Naive thymus-derived CD4-positive, alpha-beta T cell (primary cell): ENCODE results near the gene ZNF667. TPM values are rescaled to one million over a fixed set of nuclear protein-coding genes. Genes with fewer than 3 reads are reported as not detected.

Experiments
- ATAC-seq: fragments of 150-1000 bp; cut with Tn5 transposase; 2 replicates; pipeline ENCODE4 v1.10.0; 2021; ENCODE audit warnings: mild to moderate bottlenecking, moderate library complexity
- CTCF ChIA-PET: fragments of 350-600 bp; sonication (Branson Sonifier 250); formaldehyde crosslinking; loops from one replicate; lab custom pipeline; 2021; ENCODE audit warnings: antibody characterized with exemption; lab: Charles Lee
- POLR2A ChIA-PET: fragments of 350-600 bp; sonication (Branson Sonifier 250); formaldehyde crosslinking; loops from one replicate; lab custom pipeline; 2021; ENCODE audit warnings: antibody characterized with exemption, inconsistent platforms; lab: Charles Lee
- DNase-seq, 9 donors: peaks; one replicate each; pipeline versions ENCODE4 v3.0.0 to v3.0.0-alpha.2; 2020 to 2022; ENCODE audit warnings: mixed read lengths in 1 of 9
- H3K27ac ChIP-seq: one replicate; pipeline ENCODE4 v1.7.0; 2013; ENCODE audit warnings: mild to moderate bottlenecking, low read depth, low read length, moderate library complexity
- H3K27me3 ChIP-seq, 2 donors: one replicate each; pipeline ENCODE4 v1.7.0; 2013; ENCODE audit warnings: low read length in 2 of 2, mild to moderate bottlenecking in 2 of 2, moderate library complexity in 2 of 2; ENCODE audit not compliant: control insufficient read depth in 2 of 2, insufficient read depth in 2 of 2
- H3K36me3 ChIP-seq, 3 experiments: 1 replicate in 2 of 3; 2 replicates in 1 of 3; pipeline ENCODE4 v1.7.0; 2013; ENCODE audit warnings: low read length in 3 of 3, mild to moderate bottlenecking in 3 of 3, moderate library complexity in 1 of 3; ENCODE audit not compliant: insufficient read depth in 3 of 3, control insufficient read depth in 2 of 3
- H3K4me1 ChIP-seq, 2 donors: one replicate each; pipeline ENCODE4 v1.7.0; 2013; ENCODE audit warnings: low read length in 2 of 2, mild to moderate bottlenecking in 2 of 2, moderate library complexity in 1 of 2; ENCODE audit not compliant: control insufficient read depth in 2 of 2, insufficient read depth in 2 of 2
- H3K4me3 ChIP-seq: 2 replicates; pipeline ENCODE4 v1.7.0; 2013; ENCODE audit warnings: mild to moderate bottlenecking, low read length
- H3K9me3 ChIP-seq, 3 experiments: 1 replicate in 2 of 3; 2 replicates in 1 of 3; pipeline ENCODE4 v1.7.0; 2013; ENCODE audit warnings: low read length in 3 of 3; ENCODE audit not compliant: control insufficient read depth in 2 of 3
- H3K27ac Mint-ChIP-seq, 9 donors: one replicate each; pipeline ENCODE4 v1.8.0; 2020 to 2022; ENCODE audit warnings: mixed read lengths in 9 of 9, mild to moderate bottlenecking in 8 of 9, moderate library complexity in 5 of 9, inconsistent platforms in 2 of 9
- H3K27me3 Mint-ChIP-seq, 5 donors: one replicate each; pipeline ENCODE4 v1.8.0; 2021 to 2022; ENCODE audit warnings: mixed read lengths in 5 of 5, mild to moderate bottlenecking in 1 of 5
- H3K36me3 Mint-ChIP-seq, 5 donors: one replicate each; pipeline ENCODE4 v1.8.0; 2020 to 2022; ENCODE audit warnings: mixed read lengths in 5 of 5, mild to moderate bottlenecking in 3 of 5, inconsistent platforms in 1 of 5
- H3K4me1 Mint-ChIP-seq, 7 donors: one replicate each; pipeline ENCODE4 v1.8.0; 2020 to 2022; ENCODE audit warnings: mixed read lengths in 7 of 7, mild to moderate bottlenecking in 3 of 7, inconsistent platforms in 1 of 7
- H3K4me3 Mint-ChIP-seq, 10 donors: one replicate each; pipeline ENCODE4 v1.8.0; 2020 to 2022; ENCODE audit warnings: mild to moderate bottlenecking in 10 of 10, mixed read lengths in 10 of 10, moderate library complexity in 6 of 10, inconsistent platforms in 2 of 10
- H3K9me3 Mint-ChIP-seq, 11 donors: one replicate each; pipeline ENCODE4 v1.8.0; 2020 to 2022; ENCODE audit warnings: mixed read lengths in 11 of 11, mild to moderate bottlenecking in 4 of 11, inconsistent platforms in 1 of 11, moderate library complexity in 1 of 11
- intact Hi-C, 2 donors: fragments of 100-400 bp; cut with micrococcal nuclease; formaldehyde crosslinking; loops; one replicate each; pipeline ENCODE4 v1.15.1; 2023
- polyA plus RNA-seq, 2 donors: library from polyadenylated mRNA; unstranded; fragments of 300-500 nt; fragmentation: Illumina TruSeq; gene quantifications; one replicate each; pipeline ENCODE4 v1.2.3, GENCODE V29; 2021
- total RNA-seq, 6 experiments: library from RNA in 5 of 6; stranded (reverse) in 5 of 6; gene quantifications; 1 replicate in 5 of 6; 2 replicates in 1 of 6; pipeline ENCODE4 v1.2.3 and lab custom pipeline; 2021 to 2026

The ZNF667 gene
- total and polyA plus RNA-seq, 7 experiments from 2014 or later, result 1.1 to 8.1 (median 2.5) TPM; not detected in 1

GRCh38 chr19:56400485-56400884, 76.7 kb downstream of the ZNF667 start:
- Mint-ChIP-seq H3K9me3 (peaks cover 12 to 93% (median 53%) of the 10 kb centered on the region in 11 donors), H3K4me3 (peak overlapping the region in 1 of 10 donors; percentile 12), H3K27ac (no peak overlapping the region), H3K36me3 (peaks cover 33 to 73% (median 60%) of the 10 kb centered on the region in 5 donors), H3K27me3 (no peaks in the 10 kb centered on the region), H3K4me1 (peaks cover 19 to 30% (median 28%) of the 10 kb centered on the region in 7 donors)
- peaks cover 0 to 26% (median 0%) of the 10 kb centered on the region in 3 experiments for H3K36me3 ChIP-seq
- H3K9me3 ChIP-seq, result peaks cover 10 to 53% (median 17%) of the 10 kb centered on the region in 3 experiments
- peaks cover 8 to 16% of the 10 kb centered on the region in 2 donors for H3K4me1 ChIP-seq
- POLR2A ChIA-PET, result interaction anchor here (0.7 kb wide), 1 partner anchor 8 kb away, joined by 3 read pairs; no protein-coding TSS in a partner anchor
- ATAC-seq, result no peak
- CTCF ChIA-PET, result no interaction called here
- H3K4me3 ChIP-seq, result no peak overlapping the region
- intact Hi-C loops, result loop anchor here in 1 of 2 donors (5.0 to 10.0 kb wide), 2 partner anchors 954 to 1752 kb away; partner anchors contain the start of genes ZNF304 and ZNF329
- DNase-seq, result no peak
- no peak overlapping the region for H3K27ac ChIP-seq
- no peaks in the 10 kb centered on the region for H3K27me3 ChIP-seq

- H3K36me3 ChIP-seq, result peaks cover 0 to 23% (median 0%) of the 10 kb centered on the region in 3 experiments
- DNase-seq (no peak), ATAC-seq (no peak)
- peaks cover 8 to 10% of the 10 kb centered on the region in 2 donors for H3K4me1 ChIP-seq
- Mint-ChIP-seq H3K27me3 (no peaks in the 10 kb centered on the region), H3K4me3 (no peak overlapping the region), H3K36me3 (peaks cover 22 to 74% (median 55%) of the 10 kb centered on the region in 5 donors), H3K9me3 (peaks cover under 1 to 94% (median 60%) of the 10 kb centered on the region in 11 donors), H3K27ac (no peak overlapping the region), H3K4me1 (peaks cover 7 to 25% (median 15%) of the 10 kb centered on the region in 7 donors)
- H3K27ac ChIP-seq, result no peak overlapping the region
- intact Hi-C loops, result loop anchor here (10.0 kb wide), 2 partner anchors 1096 to 1326 kb away; partner anchors contain the start of genes ZNF671 (in 1 of the 2) and ZNF773 (in 1 of the 2)
- POLR2A ChIA-PET, result no interaction called here
- no peak overlapping the region for H3K4me3 ChIP-seq
- no peaks in the 10 kb centered on the region for H3K27me3 ChIP-seq
- peaks cover 10 to 68% (median 21%) of the 10 kb centered on the region in 3 experiments for H3K9me3 ChIP-seq
- CTCF ChIA-PET, result no interaction called here
Observed at GRCh38 chr19:56398809-56399208, 78.3 kb downstream of the ZNF667 start.

- intact Hi-C loops, result loop anchor here (1.0 to 10.0 kb wide), 19 partner anchors 10 to 1762 kb away; partner anchors contain the start of genes ZNF470 (in 2 of the 2), TRAPPC2B (in 1 of the 2), ZFP28 (in 1 of the 2) and ZNF444 (in 1 of the 2)
- ATAC-seq, result peak; percentile 98
- Mint-ChIP-seq H3K9me3 (peaks cover 21 to 93% (median 52%) of the 10 kb centered on the region in 11 donors), H3K27ac (peak within 1 kb of the TSS; percentile 91 to 99 (median 96)), H3K4me3 (peak within 1 kb of the TSS; percentile 89 to 99 (median 98)), H3K27me3 (no peaks in the 10 kb centered on the region), H3K36me3 (peaks cover 34 to 75% (median 57%) of the 10 kb centered on the region in 5 donors), H3K4me1 (peaks cover 3 to 32% (median 10%) of the 10 kb centered on the region in 7 donors)
- ChIA-PET CTCF (interaction anchor here (0.6 kb wide), 1 partner anchor 8 kb away, joined by 3 read pairs; no protein-coding TSS in a partner anchor), POLR2A (interaction anchor here (0.9 to 2.2 kb wide), 3 partner anchors 11 to 79 kb away, joined by 4 to 8 read pairs (median 5); partner anchors contain the start of genes ZNF583 and ZSCAN5A)
- peaks cover 0 to 23% (median 0%) of the 10 kb centered on the region in 3 experiments for H3K36me3 ChIP-seq
- H3K4me3 ChIP-seq, result peak within 1 kb of the TSS; percentile 90
- peak; percentile 79 to 94 (median 90) for DNase-seq
- H3K27ac ChIP-seq, result peak within 1 kb of the TSS; percentile 92
- no peaks in the 10 kb centered on the region for H3K27me3 ChIP-seq
- peaks cover 0 to 39% (median 11%) of the 10 kb centered on the region in 3 experiments for H3K9me3 ChIP-seq
- H3K4me1 ChIP-seq, result peaks cover 3 to 5% of the 10 kb centered on the region in 2 donors
Observed at GRCh38 chr19:56393119-56394012, 83.8 kb downstream of the ZNF667 start, which contains the start of gene ZNF582. TSS of gene ZNF582 (minus strand) at chr19:56393534. CDS start at chr19:56391752, 1,782 bp downstream.

Other genes starting within 250 kb of the ZNF667 start
- gene EDDM13, start 204.6 kb downstream of the ZNF667 start, total RNA-seq, result 1 to 10 TPM in 1 of 5 experiments, not detected in 4; 3.0 TPM
- gene EDDM13, start 204.6 kb downstream of the ZNF667 start, polyA plus RNA-seq, result 1 to 10 TPM in 1 of 2 donors, not detected in 1; 1.3 TPM
- gene ZSCAN5A, start 162.5 kb downstream of the ZNF667 start, total RNA-seq, result 10 to 100 TPM in 4 of 5 experiments, 1 to 10 TPM in 1; 8.0 to 15.4 (median 11.8) TPM
- gene ZSCAN5A, start 162.5 kb downstream of the ZNF667 start, polyA plus RNA-seq, result 1 to 10 TPM; 6.7 to 7.6 TPM
- 1 to 10 TPM; 1.7 to 7.6 (median 3.3) TPM for gene ZNF582, start 83.8 kb downstream of the ZNF667 start, total RNA-seq
- 1 to 10 TPM; 5.7 to 5.8 TPM for gene ZNF582, start 83.8 kb downstream of the ZNF667 start, polyA plus RNA-seq
- 10 to 100 TPM in 2 of 5 experiments, 1 to 10 TPM in 3; 2.4 to 14.3 (median 3.1) TPM for gene ZNF583, start 73.0 kb downstream of the ZNF667 start, total RNA-seq
- gene ZNF583, start 73.0 kb downstream of the ZNF667 start, polyA plus RNA-seq, result 10 to 100 TPM; 16.3 to 20.1 TPM
- 1 to 10 TPM in 3 of 5 experiments, under 1 TPM in 2; 0.22 to 2.3 (median 1.6) TPM for gene ZNF471, start 30.5 kb upstream of the ZNF667 start, total RNA-seq
- 1 to 10 TPM; 1.1 to 1.6 TPM for gene ZNF471, start 30.5 kb upstream of the ZNF667 start, polyA plus RNA-seq
- 10 to 100 TPM in 2 of 5 experiments, 1 to 10 TPM in 3; 3.1 to 10.6 (median 5.4) TPM for gene ZFP28, start 61.6 kb upstream of the ZNF667 start, total RNA-seq
- gene ZFP28, start 61.6 kb upstream of the ZNF667 start, polyA plus RNA-seq, result 1 to 10 TPM; 2.4 to 2.8 TPM
- 1 to 10 TPM in 4 of 5 experiments, under 1 TPM in 1; 0.98 to 5.9 (median 2.4) TPM for gene ZNF470, start 90.1 kb upstream of the ZNF667 start, total RNA-seq
- gene ZNF470, start 90.1 kb upstream of the ZNF667 start, polyA plus RNA-seq, result 1 to 10 TPM; 2.1 to 3.5 TPM
- gene ZNF71, start 118.0 kb upstream of the ZNF667 start, total RNA-seq, result 1 to 10 TPM; 4.5 to 7.7 (median 6.6) TPM
- gene ZNF71, start 118.0 kb upstream of the ZNF667 start, polyA plus RNA-seq, result 10 to 100 TPM in 1 of 2 donors, 1 to 10 TPM in 1; 7.7 to 12.9 TPM
- under 1 TPM in 2 of 5 experiments, not detected in 3; 0.31 to 0.37 TPM for gene SMIM17, start 165.8 kb upstream of the ZNF667 start, total RNA-seq
- not detected for gene SMIM17, start 165.8 kb upstream of the ZNF667 start, polyA plus RNA-seq
- gene ZNF835, start 194.4 kb upstream of the ZNF667 start, total RNA-seq, result 1 to 10 TPM in 4 of 5 experiments, under 1 TPM in 1; 0.73 to 5.7 (median 1.4) TPM
- 10 to 100 TPM in 1 of 2 donors, 1 to 10 TPM in 1; 1.9 to 10.4 TPM for gene ZNF835, start 194.4 kb upstream of the ZNF667 start, polyA plus RNA-seq